ENCODE data around the gene ANO4.
"Not testable (repeated sequence)": the region's sequence is repeated elsewhere in the genome, so short reads cannot be mapped to it uniquely, and the experiment has no call there.

Gene ANO4

DNA sequence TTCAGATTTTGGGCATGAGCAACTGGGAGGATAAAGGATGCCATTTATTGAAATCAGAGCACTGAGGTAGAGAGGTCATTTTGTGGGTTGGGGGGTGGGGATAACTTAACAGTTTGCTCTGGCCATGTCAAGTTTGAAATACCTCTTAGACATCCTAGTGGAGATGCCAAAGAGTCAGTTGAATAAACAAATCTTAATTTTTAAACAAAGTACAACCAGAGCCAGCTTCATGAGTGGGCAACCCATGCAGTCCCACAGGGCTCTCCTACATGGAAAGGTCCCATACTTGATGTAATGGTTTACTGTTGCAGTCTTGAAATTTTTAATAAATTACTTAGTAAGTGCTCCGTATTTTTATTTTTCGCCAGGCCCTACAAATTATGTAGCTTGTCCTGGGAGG, 81.2 kb downstream of the ANO4 start:
- DNase-seq = no peak

DNA sequence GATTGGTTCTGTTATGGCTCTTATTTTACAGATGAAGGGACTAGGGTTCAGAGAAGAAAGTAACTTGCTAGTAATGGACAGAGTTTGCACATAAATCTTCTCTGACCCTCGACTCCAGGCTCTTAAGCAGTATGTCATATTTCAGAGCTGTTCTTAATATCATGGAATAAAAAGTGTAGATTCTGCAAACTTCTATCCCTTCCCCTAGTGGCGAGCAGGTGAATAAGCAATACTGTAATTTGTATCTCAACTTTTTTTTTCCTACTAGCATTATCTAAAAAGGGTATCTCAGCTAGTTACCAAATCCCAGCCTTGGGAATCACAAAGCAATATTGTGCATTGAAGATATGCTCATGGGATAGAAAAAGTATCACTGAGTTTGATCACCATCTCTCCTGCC, 83.2 kb downstream of the ANO4 start:
- DNase-seq = no peak

DNA sequence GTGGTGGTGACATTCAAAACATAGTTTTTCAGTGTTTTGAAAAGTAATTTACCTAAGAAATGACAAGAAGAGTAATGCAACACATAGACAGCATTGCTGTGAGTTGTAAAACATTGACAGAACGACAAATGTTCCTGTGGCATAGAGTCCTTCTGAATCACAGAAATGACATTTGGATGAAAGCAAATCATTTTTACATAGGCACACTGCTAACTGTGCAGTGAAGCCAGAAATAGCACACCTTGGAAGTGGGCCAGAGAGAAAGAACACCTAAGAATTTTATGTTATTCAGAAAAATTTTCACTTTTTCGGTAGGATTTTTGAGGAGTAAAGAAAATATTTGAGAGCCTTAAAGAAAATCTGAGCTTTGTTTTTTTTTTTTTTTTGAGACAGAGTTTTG, 100.6 kb downstream of the ANO4 start:
- DNase-seq = no peak

DNA sequence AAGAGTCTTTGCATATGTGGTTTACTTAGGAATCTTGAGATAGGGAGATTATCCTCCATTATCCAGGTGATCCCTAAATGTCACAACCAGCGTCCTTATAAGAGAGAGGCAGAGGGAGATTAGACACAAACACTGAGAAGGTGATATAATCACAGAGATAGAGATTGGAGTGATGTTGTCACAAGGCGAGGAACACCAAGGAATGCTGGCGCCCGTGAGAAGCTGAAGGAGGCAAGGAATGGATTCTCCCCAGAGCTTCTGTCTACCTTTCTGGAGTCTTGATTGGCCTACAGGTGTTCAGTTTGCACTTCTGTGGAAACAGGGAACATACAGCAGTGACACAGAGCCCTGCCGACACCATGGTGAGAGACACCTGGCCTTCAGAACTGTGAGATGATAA, 101.6 kb downstream of the ANO4 start:
- DNase-seq = no peak

GRCh38 chr12:100897240-100897639, 102.7 kb downstream of the ANO4 start:
- no peak for DNase-seq

DNA sequence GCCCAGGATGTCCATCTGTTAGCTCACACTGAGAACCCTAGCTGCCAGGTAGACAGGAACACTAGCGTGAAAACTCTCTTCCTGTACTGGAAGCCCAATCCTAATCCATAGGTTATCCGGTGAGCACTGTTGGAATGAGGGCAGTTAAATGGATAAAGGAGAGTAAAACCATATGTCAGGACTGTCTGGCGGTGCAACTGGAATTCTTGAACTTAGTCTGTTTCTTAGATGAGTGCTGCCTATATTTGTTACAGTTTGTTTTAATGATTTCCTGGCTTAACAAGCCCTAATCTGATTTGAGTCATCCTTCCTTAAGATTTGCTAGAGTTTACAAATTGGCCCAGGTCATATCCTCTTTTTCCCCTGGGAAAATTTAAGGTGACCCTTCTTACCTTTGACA, 104.7 kb downstream of the ANO4 start:
- no peak for DNase-seq

DNA sequence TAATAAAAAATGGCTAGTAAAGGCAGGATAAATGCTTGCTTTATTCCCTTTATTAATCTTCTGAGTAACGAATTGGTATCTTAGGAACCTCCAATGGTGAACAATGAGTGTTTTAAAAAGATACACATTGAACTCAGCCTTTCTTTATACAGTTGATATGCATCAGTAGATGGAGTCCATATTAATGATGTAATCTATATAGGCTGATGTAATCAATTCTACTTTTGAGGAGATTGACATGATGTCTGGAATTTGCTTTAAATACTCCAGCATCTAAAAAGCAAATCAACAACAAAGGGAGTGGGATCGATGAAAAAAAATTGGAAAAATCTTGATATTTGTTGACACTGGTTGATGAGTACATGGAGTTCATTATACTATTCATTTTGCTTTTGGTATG, 106.2 kb downstream of the ANO4 start:
- no peak for DNase-seq

DNA sequence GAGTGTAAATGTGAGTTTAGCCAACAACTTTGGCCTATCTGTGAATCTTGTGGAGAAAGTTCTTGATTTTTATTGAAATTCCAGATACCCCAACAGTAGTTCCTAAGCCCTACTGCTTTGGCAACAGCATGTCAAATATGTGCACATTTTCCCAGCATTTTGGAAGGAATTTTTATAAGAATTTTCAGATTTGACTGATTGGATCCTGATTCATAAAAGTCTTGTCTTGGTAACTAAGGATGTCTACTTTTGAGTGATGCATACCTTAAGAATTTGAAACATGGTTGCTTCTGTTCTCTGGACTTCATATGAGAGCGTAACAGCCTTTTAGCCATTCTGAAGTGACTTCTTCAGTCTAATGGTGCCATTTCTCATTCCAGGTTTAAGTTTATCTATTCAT, 106.7 kb downstream of the ANO4 start:
- DNase-seq = no peak

- no peak for DNase-seq
Measured at GRCh38 chr12:100904270-100904669, 109.7 kb downstream of the ANO4 start.

- DNase-seq = no peak
Measured at GRCh38 chr12:100908501-100908900, 113.9 kb downstream of the ANO4 start.

GRCh38 chr12:100913872-100914592, 119.5 kb downstream of the ANO4 start:
- DNase-seq = no peak

- no peak for DNase-seq
Measured at GRCh38 chr12:100919116-100919515, 124.5 kb downstream of the ANO4 start.

DNA sequence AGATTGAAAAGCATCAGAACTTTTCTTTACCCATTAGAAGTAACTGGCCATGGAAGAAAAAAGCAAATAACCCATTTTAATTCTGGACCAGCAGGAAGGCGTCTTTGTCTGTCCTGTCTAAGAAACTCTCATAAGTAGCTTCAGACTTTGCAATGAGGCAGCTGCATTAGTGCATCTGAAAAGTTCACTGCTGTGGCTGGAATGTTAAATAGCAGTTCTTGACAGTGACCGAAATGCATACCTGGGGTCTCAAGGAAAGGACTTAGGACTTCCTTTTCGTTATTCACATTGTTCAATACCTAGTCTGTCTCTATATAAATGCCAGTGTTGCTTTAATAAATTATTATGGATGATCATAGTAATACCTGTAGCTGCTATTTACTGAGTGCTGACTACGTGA, 125.9 kb downstream of the ANO4 start:
- no peak for DNase-seq

GRCh38 chr12:100926669-100927248, 132.2 kb downstream of the ANO4 start:
- no peak for DNase-seq

DNA sequence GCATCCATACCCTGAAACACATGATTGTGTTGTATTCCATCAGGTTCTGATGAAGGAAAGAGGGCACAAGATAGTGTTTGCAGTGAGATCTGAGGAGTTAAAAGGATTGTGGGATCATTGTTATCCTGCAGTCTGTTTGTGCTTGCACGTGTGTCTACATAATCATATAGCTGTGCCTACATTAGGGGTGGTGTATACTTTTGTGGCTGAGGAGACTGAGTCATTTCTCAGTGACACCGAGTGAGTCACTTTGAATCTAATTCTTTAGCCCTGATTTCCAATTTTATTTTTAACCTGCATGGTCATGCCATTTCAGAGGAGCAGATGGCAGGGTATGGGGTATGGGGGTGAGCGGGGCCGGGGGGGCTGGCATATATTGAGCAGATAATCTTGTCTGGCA, 133.2 kb downstream of the ANO4 start:
- DNase-seq = no peak

- DNase-seq = no peak
Measured at GRCh38 chr12:100932571-100932970, 138.0 kb downstream of the ANO4 start.

DNA sequence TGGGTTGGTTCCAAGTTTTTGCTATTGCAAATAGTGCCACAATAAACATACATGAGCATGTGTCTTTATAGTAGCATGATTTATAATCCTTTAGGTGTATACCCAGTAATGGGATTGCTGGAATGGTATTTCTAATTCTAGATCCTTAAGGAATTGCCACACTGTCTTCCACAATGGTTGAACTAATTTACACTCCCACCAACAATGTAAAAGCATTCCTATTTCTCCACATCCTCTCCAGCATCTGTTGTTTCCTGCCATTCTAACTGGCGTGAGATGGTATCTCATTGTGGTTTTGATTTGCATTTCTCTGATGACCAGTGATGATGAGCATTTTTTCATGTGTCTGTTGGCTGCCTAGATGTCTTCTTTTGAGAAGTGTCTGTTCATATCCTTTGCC, 139.0 kb downstream of the ANO4 start:
- not testable (repeated sequence) for DNase-seq

DNA sequence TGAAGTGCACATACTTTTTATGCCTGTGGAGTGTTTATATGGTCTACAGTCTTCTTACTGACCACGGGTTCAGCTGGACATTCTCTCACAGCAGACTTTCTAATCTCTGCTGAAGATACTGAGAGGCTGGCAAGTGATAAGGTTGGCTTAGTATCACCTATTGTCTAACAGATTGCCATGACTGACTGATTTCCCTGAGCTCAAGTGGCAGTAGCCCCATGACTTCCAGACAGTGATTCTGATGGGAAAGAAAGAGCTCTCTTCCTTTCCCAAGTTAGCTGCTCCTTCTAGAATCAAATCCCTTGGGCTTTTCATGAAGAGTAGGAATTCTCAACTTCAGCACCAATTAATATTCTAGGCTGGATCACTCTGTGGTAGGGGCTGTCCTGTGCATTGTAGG, 141.4 kb downstream of the ANO4 start:
- no peak for DNase-seq

DNA sequence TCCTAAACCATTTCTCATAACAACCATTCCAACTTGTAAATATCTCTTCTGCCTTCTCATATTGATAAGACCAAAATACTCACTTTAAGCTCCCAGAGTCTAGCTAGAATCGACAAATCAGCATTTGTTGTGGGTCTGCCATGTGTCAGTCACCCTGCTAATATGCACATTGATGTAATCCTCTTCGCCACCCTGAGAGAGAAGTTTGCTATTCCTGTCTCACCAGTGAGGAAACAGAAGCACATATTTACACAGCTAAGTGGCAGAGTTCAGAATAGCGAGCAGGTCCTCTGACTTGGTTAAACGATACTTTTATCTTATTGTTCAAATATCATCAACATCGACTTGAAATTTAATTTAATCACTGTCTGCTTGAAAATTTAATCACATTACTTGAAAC, 142.1 kb downstream of the ANO4 start:
- DNase-seq = no peak

GRCh38 chr12:100940503-100940902, 145.9 kb downstream of the ANO4 start:
- DNase-seq = no peak

GRCh38 chr12:100942984-100943749, 148.6 kb downstream of the ANO4 start:
- no peak for DNase-seq

DNA sequence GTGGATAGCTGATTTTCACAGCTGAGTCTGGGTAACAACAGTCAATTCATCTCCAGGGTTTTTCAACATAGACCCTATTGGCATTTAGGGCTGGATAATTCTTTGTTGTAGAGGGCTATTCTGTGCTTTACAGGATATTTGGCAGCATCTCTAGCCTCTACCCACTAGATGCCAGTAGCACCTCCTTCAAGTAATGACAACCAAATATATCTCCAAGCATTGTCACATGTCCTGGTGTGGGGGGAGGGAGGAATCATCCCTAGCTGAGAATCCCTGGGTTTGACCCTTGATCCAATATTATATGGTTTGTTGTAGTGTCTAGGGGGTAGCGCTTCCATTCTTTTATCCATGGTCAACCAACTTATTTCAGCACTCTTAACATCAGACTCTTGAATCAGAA, 157.2 kb downstream of the ANO4 start:
- no peak for DNase-seq

DNA sequence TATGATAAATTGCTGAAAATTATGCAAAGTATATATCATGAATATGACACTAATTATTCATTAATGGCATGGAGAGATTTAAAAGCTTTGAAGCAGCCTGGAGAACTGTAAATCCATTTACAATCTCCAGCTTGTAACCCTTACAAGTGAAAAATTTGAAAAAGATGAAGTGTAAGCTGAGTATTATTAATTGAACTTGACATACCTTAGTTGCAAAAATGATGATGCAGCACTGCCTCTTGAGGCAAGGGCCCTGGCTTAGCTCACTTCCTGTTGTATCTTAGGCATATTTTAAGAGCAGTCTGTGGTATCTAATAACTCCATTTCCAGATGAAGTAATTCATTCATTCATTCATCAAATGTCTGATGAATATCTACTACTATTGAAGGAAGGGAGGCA, 158.6 kb downstream of the ANO4 start:
- no peak for DNase-seq

DNA sequence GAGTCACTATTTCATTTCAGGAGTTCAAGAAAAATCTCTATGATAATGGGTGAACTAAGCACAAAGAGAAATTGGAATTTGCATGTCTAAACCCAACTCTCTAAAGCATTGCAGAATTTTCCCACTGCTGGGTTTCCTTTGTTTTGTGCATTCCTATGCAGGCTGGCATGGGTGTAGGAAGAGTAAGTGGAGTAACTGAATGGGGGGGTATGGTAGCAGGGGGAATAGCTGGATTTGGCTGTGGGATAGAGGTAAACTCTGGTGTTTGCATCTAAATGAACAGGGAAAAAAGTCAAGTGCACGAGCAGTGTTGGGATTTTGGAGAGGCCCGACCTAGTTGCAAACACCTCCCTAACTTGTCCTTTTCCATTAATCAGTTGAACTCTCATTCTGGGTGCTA, 159.1 kb downstream of the ANO4 start:
- no peak for DNase-seq
